Testis (tissue), 3 donors: ENCODE measurements around the gene MAST4. TPM values are rescaled to one million over a fixed set of nuclear protein-coding genes. Genes with fewer than 3 reads are reported as not detected.

Experiments used
- DNase-seq: peaks from one replicate; pipeline ENCODE4 v3.0.0-alpha.2; 2019
- H3K27ac ChIP-seq, 2 donors: fragments of 200-600 bp; sonication (generic); one replicate each; pipeline ENCODE4 v1.5.1; 2019
- H3K27me3 ChIP-seq: fragments of 200-600 bp; sonication (generic); one replicate; pipeline ENCODE4 v1.5.1; 2019
- H3K36me3 ChIP-seq: fragments of 200-600 bp; sonication (generic); one replicate; pipeline ENCODE4 v1.5.1; 2017; ENCODE audit warnings: low read depth; ENCODE audit errors: missing control alignments
- H3K4me1 ChIP-seq: fragments of 200-600 bp; sonication (generic); one replicate; pipeline ENCODE4 v1.5.1; 2019
- H3K4me3 ChIP-seq, 2 donors: fragments of 200-600 bp; sonication (generic); one replicate each; pipeline ENCODE4 v1.5.1; 2017 to 2019
- H3K9me3 ChIP-seq: fragments of 200-600 bp; sonication (generic); one replicate; pipeline ENCODE4 v1.5.1; 2017
- CTCF ChIP-seq, 3 experiments: fragments of 450-650 bp in 2 of 3; fragments of 200-600 bp in 1 of 3; sonication (generic) in 1 of 3; IDR thresholded peaks; one replicate each; pipeline ENCODE4 v1.5.1; 2016 to 2019; ENCODE audit warnings: antibody characterized with exemption in 3 of 3, mild to moderate bottlenecking in 2 of 3, moderate library complexity in 1 of 3
- POLR2A ChIP-seq: fragments of 450-650 bp; IDR thresholded peaks from one replicate; pipeline ENCODE4 v1.6.1; 2017; ENCODE audit warnings: antibody characterized with exemption, mild to moderate bottlenecking, moderate library complexity
- WGBS, 2 donors: methylation state at CpG; one replicate each; pipeline ENCODE4 v1.1.5; 2018; 5-methylcytosine and 5-hydroxymethylcytosine counted together
- intact Hi-C: fragments of 100-400 bp; cut with DNase I; formaldehyde crosslinking; loops from one replicate; pipeline ENCODE4 v1.15.1; 2023; ENCODE audit warnings: low total_unique reads
- polyA plus RNA-seq: library from polyadenylated mRNA; stranded (reverse); fragments of 350-450 nt; fragmentation: Illumina TruSeq; extraction: RNeasy Lipid Tissue Mini Kit (QIAGEN cat#74804); gene quantifications from one replicate; pipeline ENCODE4 v1.2.3, GENCODE V29; 2014; ENCODE audit warnings: low read depth, low replicate concordance; ENCODE audit not compliant: insufficient read depth
- total RNA-seq, 2 donors: library from RNA; depleted of rRNA; stranded (reverse); fragments of >200 nt; gene quantifications; one replicate each; pipeline ENCODE4 v1.2.3, GENCODE V29; 2016

Gene MAST4
- total and polyA plus RNA-seq, 3 donors from 2014 or later, result 27.2 to 56.4 (median 51.4) TPM

GRCh38 chr5:66982470-66982869 is 386.3 kb downstream of the MAST4 start:
- 90 to 93% methylated on average over 5 of the region's 5 CpGs for WGBS, 2 donors
- Histone ChIP-seq H3K4me3 (no peak overlapping the region), H3K27ac (no peak overlapping the region), H3K36me3 (no peaks in the 10 kb centered on the region), H3K27me3 (no peaks in the 10 kb centered on the region), H3K9me3 (no peaks in the 10 kb centered on the region), H3K4me1 (no peaks in the 10 kb centered on the region)
- TF ChIP-seq CTCF (IDR thresholded peaks at IDR 0.05) (no peak), POLR2A (no peak)
- DNase-seq, result no peak
- intact Hi-C loops, result no loop called here

- TF ChIP-seq POLR2A (no peak), CTCF (IDR thresholded peaks at IDR 0.05) (no peak)
- Histone ChIP-seq H3K36me3 (no peaks in the 10 kb centered on the region), H3K4me1 (no peaks in the 10 kb centered on the region), H3K27ac (no peak overlapping the region), H3K9me3 (no peaks in the 10 kb centered on the region), H3K4me3 (no peak overlapping the region), H3K27me3 (no peaks in the 10 kb centered on the region)
- WGBS, 2 donors, result 80 to 83% methylated on average over 3 of the region's 3 CpGs
- intact Hi-C loops, result no loop called here
- DNase-seq, result no peak
These were observed 389.2 kb downstream of the MAST4 start for GRCh38 chr5:66985417-66985816.

DNA sequence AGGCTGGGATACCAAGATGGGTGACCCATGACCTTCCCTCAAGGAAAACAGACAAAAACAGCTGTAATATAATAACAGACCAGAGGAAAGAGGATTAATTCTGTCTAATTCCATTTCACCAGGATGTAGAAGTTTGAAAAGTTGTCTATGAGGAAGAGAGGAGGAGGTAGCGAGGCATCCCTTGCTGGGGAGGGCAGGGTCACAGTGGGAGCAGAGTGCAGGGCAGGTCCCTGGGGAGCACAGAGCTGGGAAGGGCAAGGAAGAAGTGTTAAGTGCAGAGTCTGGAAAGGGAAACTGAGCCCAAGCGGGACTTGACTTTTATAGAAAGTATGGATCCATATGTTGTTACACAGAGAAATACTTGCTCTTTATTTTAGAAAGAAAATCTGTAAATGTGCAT is 389.8 kb downstream of the MAST4 start:
- no peak for TF ChIP-seq CTCF (IDR thresholded peaks at IDR 0.05)
- Histone ChIP-seq H3K9me3 (no peaks in the 10 kb centered on the region), H3K27ac (no peak overlapping the region), H3K27me3 (no peaks in the 10 kb centered on the region), H3K36me3 (no peaks in the 10 kb centered on the region), H3K4me1 (no peaks in the 10 kb centered on the region), H3K4me3 (no peak overlapping the region)
- intact Hi-C loops, result no loop called here
- 91 to 96% methylated on average over 2 of the region's 2 CpGs for WGBS, 2 donors
- DNase-seq, result no peak

DNA sequence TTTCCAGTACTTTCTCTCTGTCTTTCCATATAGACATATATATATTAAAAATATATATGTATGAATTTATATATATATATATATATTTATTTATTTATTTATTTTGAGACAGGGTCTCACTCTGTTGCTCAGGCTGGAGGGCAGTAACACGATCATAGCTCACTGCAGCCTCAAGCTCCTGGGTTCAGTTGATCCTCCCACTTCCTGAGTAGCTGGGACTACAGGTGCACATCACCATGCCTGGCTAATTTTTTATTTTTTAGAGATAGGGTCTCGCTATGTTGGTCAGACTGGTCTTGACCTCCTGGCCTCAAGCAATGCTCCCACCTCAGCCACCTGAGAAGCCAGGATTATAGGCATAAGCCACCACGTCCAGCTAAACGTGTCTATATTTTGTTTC is 390.3 kb downstream of the MAST4 start:
- H3K36me3 ChIP-seq, result no peaks in the 10 kb centered on the region
- H3K27me3 ChIP-seq, result no peaks in the 10 kb centered on the region
- no peaks in the 10 kb centered on the region for H3K9me3 ChIP-seq
- no peak overlapping the region for H3K27ac ChIP-seq
- DNase-seq, result no peak
- H3K4me3 ChIP-seq, result no peak overlapping the region
- intact Hi-C loops, result no loop called here
- no peak for TF ChIP-seq POLR2A
- TF ChIP-seq CTCF (IDR thresholded peaks at IDR 0.05), result no peak
- 83 to 85% methylated on average over 4 of the region's 4 CpGs for WGBS, 2 donors
- H3K4me1 ChIP-seq, result no peaks in the 10 kb centered on the region

GRCh38 chr5:66987126-66987525 is 390.9 kb downstream of the MAST4 start:
- Histone ChIP-seq H3K4me3 (no peak overlapping the region), H3K27ac (no peak overlapping the region), H3K9me3 (no peaks in the 10 kb centered on the region), H3K4me1 (no peaks in the 10 kb centered on the region), H3K27me3 (no peaks in the 10 kb centered on the region), H3K36me3 (no peaks in the 10 kb centered on the region)
- intact Hi-C loops, result no loop called here
- no peak for DNase-seq
- 90 to 95% methylated on average over 2 of the region's 2 CpGs for WGBS, 2 donors
- TF ChIP-seq POLR2A, result no peak
- no peak for TF ChIP-seq CTCF (IDR thresholded peaks at IDR 0.05)
